ENCODE results near the gene VPS13A.

- no peak for TF ChIP-seq POLR2AphosphoS5 (IDR thresholded peaks at IDR 0.05; ENCODE audit: low read depth, low read length)
- TF ChIP-seq POLR2A (IDR thresholded peaks at IDR 0.05; ENCODE audit: low read depth, low read length), result no peak
Measured at GRCh38 chr9:77424993-77425392, 247.7 kb downstream of the VPS13A start.
